B cell (primary cell): ENCODE measurements around the gene NTM.

Source experiments
- CTCF ChIP-seq: fragments of 200-600 bp; IDR thresholded peaks from one replicate; pipeline ENCODE4 v1.8.0; 2022; ENCODE audit warnings: antibody characterized with exemption, mild to moderate bottlenecking
- EZH2 ChIP-seq: IDR thresholded peaks from 2 replicates; pipeline ENCODE4 v1.6.1; 2012; ENCODE audit warnings: borderline replicate concordance, low read depth, mild to moderate bottlenecking, moderate library complexity, low read length; ENCODE audit not compliant: insufficient read depth, poor library complexity, severe bottlenecking

DNA sequence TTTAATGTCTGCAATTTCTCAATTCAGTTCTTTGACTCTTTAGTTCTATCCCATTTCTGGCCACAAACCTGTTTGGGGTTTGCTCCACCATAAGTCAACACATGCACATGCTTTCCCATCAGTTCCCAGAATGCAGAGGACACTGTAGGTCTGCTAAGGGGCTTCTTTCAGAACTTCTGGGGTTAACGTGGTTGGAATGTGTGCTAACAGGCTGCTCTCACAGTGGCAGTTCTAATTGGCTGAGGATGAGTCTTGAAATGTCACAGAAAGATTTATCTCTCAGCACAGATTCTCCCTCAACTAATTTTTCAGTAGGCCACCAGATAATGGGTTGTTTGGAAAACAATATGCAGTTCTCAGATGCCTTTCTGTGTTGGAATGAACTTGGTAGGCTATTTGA, 703.4 kb downstream of the NTM start:
- no peak for TF ChIP-seq CTCF
- no peak for TF ChIP-seq EZH2
